Midbrain (tissue), 1 donor: ENCODE measurements around the gene VN1R5.
A peak's percentile ranks its signal among the peaks of the same experiment; 100 is the strongest.
"Not testable (repeated sequence)": the region's sequence is repeated elsewhere in the genome, so short reads cannot be mapped to it uniquely, and the experiment has no call there.

Experiments
- DNase-seq: peaks from one replicate; lab custom pipeline; 2025; lab: John Stamatoyannopoulos, UW

VN1R5 gene

DNA sequence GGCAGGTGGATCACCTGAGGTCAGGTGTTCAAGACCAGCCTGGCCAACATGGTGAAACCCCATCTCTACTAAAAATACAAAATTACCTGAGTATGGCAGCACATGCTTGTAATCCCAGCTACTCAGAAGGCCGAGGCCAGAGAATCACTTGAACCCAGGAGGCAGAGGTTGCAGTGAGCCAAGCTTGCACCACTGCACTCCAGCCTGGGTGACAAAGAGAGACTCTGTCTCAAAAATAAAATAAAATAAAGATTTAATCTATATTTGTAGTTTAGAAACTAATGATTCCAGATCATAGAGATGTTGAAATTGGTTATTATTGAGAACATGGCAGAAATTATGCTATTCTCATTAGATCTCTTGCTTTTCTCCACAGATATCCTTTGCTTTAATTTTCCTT, at the start of gene VN1R5:
Gene VN1R5, plus strand, starts transcription at position 301 of the 400 bp plus-strand sequence.
- not testable (repeated sequence) for DNase-seq

DNA sequence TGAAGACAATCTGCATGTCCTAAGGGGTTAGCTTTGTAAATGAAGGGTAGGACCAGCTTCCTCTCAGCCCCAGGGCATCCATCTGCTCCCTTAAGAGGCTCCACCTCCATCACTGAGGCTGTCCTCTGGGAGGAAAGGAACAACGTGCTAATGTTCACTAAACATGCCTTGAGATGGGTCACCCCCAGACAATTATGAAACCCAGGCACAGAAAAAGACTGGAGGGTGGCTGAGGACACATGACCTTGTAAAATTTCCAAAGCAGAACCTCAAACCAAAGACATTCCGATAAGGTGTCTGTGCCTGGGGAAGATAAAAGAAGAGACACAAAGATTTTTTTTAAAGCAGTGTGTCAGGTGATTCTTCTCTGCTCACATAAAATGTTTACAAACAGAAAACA, 46.5 kb upstream of the VN1R5 start:
- DNase-seq: no peak

DNA sequence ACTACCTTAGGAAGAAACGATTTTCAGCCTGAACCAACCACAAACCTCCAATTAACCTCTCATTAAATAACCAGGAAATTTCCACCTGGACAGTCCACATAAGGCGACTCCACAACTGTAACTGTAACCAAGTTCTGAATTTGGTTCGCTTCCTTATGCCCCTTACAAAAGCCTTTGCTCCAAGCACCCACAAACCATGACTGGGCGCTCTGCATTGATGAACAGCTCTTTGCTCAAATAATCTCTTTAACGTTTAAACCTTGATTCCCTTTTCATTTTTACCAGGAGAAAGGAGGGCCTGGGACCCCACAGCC, 45.9 kb upstream of the VN1R5 start:
- DNase-seq: no peak

DNA sequence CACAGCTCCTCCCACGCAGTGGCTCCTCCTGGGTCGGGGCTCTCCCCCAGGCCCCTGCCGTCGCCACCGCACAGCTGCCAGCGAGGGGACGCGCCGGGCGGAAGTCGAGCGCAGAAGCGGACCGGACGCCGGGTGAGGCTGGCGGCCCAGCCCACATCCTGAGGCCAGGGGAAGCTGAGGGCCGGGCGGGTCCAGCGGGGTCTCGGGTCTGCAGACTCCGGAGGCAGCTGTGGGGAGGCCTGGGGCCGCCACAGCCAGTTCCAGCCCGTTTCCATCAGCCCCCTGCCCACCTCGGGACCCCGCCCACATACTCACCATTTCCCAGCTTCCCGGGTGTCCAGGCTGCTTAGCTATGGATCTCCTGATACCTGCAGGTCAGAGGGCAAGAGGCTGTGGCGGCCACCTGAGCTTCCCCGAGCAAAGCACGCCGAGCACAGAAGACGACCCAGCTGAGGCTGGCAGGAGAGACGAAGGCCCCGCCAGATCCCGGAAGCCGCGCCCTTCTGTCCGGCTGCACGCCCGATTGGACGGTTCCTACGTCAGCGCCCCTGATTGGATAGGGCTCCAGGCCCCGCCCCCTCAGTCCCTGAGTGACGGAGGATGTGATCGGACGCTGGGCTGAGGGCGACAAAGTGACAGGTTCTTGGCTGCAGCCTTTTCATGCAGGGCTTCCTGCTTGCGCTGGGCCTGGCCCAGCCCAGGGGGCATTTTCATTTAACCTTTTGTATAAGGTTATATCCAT, 45.3 kb upstream of the VN1R5 start:
- peak; percentile 98 for DNase-seq

DNA sequence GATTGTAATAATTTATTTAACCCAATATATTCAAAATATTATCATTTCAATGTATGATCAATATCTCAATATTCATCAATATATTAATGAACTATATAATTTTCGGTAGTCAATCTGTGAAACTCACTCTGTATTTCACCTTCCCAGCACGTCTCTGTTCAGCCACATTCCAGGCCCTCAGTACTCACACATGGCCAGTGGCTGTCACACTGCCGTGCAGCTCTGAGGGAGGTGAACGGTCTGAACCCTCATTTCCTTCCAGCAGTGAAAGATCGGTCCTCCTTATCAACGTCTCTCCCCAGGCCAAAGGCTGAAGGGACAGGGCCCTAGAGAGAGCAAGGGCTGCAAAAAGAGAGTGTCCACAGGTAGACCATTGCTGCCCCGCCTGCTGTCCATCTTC, 44.5 kb upstream of the VN1R5 start:
- no peak for DNase-seq

DNA sequence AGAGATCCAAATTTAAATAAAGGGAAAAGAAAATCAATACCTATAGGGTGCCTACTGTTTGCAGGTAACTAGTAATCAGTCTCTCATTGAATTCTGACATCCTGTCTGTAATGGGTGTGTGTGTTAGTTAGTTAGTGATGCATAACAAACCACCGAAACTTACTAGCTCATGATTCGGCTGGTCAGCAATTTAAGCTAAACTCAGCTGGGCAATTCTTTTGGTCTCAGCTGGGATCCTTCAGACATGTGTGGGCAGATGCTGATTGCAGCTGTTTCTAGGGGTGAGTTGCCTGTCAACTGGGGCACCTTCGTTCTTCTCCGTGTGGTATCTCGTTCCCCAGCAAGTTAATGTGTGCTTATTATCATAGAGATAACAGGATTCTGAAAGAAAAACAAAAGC, 43.9 kb upstream of the VN1R5 start:
- no peak for DNase-seq

DNA sequence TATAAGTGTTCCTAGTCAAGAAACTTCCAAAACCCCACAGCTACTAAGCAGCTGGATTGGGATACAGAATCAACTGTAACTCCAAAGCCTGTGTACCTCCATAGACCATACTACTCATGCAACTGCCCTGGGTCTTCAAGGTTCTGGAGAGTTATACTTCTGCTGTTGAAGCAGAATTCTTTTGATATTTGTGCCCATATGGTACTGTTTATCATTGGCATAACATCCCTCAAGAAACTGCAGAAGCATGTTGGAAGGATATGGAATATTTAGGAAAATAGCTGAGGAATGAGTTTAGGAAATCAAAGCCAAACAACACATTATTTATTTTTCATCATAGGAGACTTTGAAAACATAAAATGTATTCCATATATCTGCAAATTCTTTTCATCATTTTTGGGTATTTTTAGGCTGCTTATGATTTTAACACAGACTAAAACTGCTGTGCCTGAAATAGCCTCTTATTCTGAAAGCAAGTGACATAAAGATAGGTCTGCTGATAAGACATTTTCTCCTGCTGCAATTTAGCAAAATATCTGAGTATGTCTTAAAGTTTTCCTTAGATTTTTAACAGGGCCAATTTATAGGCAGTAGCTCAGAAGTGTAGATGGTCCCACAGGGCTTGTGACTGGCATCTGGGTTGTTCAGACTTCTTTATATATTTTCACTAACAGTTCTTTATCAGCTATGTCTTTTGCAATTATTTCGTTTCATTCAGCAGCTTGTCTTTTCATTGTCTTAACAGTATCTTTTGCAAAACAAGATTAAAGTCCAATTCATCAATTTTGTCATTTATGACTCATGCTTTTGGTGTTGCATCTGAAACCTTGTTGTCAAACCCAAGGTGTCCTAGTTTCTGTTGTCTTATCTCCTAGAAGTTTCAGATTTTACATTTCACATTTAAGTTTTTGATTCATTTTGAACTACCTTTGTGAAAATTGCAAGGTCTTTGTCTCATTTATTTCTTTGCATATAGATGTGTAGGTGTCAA, 43.0 kb upstream of the VN1R5 start:
- no peak for DNase-seq

DNA sequence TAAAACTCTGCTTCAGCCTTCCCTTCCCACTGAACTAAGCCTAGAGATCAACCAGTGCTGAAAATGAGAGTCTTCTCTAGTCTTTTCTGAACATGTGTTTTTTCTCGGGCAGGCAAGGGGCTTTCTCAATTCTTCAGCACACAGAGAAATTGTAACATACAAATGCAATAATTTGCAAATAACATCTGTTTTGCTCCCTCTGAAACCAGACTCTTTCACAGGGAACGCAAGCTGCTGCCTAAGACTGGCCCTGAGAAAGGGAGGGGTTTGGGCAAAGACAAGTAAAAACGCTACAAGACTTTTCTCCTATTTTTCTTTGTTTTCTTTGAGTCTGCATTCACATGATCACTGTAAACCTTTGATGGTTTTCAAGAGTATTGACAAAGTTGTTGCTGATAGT, 39.6 kb upstream of the VN1R5 start:
- no peak for DNase-seq

DNA sequence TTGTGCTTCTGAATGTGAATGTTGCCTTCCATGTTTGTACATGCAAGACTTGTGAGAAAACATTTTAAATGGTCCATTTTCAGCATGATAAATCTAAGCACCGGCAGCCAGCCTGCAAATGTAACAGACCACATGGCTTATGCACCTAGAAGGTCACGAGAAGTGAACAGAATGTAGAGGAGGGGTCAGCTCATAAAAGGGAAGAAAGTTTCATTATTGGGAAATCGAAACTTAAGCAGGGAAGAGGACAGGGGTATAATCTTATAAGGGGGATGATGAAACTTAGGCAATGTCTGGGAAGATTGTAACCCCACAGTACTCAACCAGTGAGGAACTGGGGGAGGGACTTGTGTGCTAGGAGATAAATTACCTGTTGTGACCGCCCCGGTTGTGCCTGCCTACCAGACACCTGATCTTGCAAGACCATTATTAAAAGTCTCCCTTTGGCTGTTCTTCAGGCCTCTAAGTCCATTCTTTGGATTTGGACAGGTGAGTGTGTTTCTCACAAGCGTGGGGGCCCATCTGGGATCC, 37.7 kb upstream of the VN1R5 start:
- no peak for DNase-seq

DNA sequence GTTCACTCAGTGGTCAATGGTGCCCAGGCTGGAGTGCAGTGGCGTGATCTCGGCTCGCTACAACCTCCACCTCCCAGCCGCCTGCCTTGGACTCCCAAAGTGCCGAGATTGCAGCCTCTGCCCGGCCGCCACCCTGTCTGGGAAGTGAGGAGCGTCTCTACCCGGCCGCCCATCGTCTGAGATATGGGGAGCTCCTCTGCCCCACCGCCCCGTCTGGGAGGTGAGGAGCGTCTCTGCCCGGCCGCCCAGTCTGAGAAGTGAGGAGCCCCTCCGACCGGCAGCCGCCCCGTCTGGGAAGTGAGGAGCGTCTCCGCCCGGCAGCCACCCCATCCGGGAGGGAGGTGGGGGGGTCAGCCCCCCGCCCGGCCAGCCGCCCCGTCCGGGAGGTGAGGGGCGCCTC, 35.6 kb upstream of the VN1R5 start:
- DNase-seq: not testable (repeated sequence)

DNA sequence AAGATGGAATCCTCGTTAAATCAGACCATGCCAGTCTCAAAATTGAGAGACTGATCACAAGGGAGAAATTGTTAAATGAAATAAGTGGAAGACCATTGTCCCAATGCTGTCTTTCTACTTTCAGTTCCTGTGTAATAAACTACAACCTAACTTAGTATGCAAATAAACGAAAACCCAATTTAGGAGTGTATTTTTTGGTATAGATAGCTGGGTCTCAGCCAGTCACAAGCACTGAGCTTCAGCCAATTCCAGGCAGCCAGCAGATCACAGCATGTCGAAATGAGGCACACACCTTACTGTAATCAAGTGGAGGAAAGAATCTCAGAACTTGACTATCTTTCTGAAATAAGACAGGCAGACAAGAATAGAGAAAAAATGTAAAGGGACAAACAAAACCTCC, 33.0 kb upstream of the VN1R5 start:
- DNase-seq: no peak

DNA sequence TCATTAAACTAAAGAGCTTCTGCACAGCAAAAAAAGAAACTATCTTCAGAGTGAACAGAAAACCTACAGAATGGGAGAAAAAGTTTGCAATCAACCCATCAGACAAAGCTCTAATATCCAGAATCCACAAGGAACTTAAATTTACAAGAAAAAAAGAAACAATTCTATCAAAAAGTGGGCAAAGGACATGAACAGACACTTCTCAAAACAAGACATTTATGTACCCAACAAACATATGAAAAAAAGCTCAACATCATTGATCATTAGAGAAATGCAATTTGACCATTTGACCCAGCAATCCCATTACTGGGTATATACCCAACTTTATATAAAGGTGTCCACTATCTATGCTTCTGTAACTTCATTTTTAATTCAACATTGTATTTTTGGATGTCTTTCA, 31.1 kb upstream of the VN1R5 start:
- DNase-seq: no peak

DNA sequence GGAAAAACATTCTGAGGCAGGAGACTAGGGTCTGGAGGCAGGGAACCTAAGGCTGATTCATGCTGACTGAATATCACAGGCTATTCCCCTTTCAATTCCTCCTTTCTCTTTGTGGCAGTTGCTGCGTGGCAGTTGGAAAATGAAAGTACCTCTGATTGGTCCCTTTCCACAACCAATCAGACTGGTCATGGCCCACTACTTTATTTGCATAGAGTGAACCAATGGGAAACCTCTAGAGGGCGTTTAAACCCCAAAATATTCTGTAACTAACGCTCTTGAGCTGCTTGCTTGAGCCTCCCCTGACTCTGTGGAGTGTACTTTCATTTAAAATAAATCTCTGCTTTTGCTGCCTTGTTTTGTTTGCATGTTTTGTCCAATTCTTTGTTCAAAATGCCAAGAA, 27.7 kb upstream of the VN1R5 start:
- no peak for DNase-seq

DNA sequence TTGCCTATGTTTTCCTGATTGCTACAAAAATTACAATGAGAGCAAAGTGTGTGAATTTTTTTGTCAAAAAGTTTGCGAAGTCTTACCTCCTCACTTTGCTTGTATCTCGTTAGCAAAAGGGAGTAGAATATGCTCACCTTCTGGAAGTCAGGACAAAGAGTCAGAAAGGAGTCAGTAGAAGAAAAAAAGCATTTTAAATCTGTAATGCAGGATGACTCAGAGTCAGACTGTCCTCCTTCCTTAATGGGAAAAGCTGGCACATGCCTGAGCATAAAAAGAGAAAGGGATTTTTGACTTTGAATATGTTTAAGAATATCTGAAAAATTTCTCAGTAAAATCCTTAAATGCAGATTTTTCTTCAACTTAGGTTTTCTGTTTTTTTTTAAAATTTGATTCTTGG, 14.2 kb upstream of the VN1R5 start:
- no peak for DNase-seq

DNA sequence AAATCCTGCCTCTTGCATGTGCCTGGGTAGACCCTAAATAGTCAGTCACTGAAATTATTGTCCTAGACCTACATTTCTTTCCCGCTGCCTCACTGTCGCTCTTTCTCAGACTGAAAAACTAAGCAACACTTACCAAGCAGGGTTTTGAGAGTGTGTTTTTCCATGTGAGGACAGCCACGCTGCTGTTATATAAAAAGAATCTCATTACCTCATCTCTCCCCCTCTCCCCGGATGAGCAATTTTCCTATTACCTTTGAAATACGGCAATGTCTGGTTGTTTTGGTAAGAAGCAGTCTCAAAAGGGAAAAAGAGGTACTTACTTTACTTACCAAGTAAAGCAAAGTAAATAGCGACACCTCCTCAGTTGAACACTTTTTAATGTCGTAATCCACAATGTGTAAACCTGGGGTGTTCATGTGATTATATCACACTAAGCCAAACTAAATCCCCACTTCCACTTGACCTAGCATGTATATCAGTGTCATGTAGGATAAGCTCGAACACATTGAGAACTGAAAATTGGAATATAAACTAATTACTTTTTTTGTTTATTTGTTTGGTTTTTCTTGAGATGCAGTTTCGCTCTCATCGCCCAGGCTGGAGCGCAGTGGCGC, 12.2 kb upstream of the VN1R5 start:
- no peak for DNase-seq

DNA sequence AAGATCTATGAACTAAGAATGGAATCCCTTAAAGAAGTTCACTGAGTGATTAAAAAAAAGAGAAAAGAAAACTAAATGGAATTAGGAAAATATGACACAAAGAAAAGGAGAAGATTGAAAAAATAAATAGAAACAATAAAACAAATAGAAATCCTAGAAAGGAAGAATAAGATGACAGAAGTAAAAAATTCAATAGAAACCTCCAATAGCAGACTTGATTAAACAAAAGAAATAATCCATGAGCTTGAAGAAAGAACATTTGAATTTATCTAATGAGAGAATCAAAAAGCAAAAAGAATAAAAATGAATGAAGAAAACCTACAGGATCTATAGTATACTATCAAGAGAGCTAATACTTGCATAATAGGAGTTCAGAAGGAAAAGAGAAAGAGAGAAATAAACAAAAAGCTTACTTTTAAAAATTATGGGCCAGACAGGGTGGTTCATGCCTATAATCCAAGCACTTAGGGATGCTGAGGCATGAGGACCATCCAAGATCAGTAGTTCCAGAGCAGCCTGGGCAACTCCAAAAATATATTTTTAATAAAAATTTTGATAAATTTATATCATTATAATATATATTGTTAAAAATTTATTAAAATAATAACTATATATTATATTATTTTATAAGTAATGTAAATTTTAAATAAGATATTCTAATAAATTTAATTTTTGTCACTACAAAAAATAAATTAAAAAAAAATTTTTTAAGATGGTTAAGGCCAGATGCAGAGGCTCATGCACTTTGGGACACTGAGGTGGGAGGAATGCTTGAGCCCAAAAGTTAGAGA, 9.4 kb upstream of the VN1R5 start:
- no peak for DNase-seq

DNA sequence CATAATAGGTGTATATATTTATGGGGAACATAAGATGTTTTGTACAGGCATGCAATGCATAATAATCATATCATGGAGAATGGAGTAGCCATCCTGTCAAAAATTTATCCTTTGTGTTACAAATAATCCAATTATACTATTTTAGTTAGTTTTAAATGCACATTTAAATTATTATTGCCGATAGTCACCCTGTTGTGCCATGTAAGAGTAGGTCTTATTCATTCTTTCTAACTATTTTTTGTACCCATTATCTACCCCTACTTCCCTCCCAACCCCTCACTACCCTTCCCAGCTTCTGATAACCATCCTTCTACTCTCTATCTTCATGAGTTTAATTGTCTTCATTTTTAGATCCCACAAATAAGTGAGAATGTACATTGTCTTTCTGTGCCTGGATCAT, 8.3 kb upstream of the VN1R5 start:
- no peak for DNase-seq

DNA sequence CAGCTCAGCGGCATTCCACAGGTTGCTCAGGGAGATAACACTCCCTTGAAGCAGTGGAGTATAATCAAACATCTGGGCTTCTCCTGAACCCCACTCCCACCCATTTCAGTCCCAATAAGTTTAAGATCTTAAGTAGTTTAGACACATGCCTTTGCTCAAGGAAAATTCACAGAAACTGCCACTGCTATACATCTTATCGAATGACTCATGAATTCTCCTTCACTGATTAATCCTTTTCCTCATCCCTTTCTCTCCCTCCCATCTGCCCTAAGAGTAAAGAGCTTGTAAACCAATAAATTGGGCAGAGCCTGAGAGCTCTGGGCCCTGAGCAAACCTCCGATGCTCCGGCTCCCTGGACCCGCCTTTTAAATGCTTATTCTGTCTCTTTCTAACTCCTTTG, 10.2 kb downstream of the VN1R5 start:
- DNase-seq: no peak

DNA sequence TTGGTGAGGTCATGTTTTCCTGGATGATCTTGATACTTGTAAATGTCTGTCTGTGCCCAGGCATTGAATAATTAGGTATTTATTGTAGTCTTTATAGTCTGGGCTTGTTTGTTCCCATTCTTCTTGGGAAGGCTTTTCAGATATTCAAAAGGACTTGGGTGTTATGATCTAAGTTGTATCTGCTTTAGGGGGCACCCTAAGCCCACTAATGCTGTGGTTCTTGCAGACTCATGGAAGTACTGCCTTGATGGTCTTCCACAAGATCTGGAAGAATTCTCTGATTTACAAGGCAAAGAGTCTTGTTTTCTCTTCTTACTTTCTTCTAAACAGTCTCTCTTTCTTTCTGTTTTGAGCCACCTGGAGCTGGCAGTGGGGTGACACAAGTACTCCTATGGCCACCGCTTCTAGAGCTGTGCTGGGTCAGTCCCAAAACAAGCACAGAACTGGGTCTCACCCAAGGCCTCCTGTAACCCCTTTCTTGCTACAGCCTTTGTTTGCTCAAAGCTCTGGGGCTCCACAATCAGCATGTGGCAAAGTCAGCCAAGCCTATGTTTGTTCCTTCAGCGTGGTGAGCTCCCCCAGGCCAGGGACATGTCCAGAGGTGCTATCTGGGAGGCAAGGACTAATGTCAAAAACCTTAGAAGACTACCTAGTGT, 12.6 kb downstream of the VN1R5 start:
- DNase-seq: no peak

DNA sequence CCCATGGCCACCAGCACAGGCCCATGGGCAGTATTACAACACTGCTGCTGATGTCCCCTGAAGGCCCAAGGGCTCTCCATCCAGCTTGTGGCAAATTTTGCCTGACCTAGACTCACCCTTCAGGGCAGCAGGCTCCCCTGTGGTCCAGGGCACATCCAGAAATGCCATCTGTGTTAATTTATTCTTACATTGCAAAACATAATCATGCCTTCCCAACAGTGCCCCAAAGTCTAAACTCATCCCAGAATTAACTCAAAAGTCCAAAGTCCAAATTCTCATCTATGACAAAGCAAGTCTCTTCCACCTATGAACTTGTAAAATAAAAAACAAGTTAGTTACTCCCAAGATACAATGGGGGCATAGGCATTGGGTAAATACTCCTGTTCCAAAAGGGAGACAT, 13.3 kb downstream of the VN1R5 start:
- no peak for DNase-seq

DNA sequence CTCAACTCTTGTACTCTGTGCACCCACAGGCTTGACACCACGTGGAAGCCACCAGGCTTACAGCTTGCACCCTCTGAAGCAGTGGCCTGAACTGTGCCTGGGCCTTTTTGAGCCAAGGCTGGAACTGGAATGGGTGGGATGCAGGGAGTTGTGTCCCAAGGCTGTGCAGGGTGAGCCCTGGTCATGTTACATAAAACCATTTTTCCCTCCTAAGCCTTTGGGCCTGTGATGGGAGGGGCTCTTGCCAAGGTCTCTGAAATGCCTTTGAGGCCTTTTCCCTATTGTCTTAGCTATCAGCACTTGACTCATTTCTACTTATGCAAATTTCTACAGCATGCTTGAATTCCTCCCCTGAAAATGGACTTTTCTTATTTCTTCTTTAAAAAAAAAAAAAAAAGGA, 14.1 kb downstream of the VN1R5 start:
- DNase-seq: no peak
